Amniotic stem cell (primary cell): Measurements from ENCODE around the gene SLC44A5.
"Not testable (repeated sequence)": the region's sequence is repeated elsewhere in the genome, so short reads cannot be mapped to it uniquely, and the experiment has no call there.

Experiments used
- DNase-seq: peaks from one replicate; lab custom pipeline; 2025; lab: John Stamatoyannopoulos, UW

SLC44A5 gene

GRCh38 chr1:75449998-75450397 is 160.9 kb downstream of the SLC44A5 start:
- DNase-seq, result no peak

DNA sequence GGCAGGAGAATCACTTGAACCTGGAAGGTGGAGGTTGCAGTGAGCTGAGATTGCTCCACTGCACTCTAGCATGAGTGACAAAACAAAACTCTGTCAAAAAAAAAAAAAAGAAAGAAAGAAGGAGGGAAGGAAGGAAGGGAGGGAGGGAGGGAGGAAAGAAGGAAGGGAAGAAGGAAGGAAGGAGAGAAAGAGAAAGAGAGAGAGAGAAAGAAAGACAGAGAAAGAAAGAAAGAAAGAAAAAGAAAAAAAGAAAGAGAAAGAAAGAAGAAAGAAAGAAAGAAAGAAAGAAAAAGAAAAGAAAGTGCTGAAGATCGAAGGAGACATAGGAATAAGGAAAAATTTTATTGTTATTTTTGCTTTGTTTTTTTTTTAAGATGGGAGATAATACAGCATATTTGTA is 166.7 kb downstream of the SLC44A5 start:
- DNase-seq, result no peak

DNA sequence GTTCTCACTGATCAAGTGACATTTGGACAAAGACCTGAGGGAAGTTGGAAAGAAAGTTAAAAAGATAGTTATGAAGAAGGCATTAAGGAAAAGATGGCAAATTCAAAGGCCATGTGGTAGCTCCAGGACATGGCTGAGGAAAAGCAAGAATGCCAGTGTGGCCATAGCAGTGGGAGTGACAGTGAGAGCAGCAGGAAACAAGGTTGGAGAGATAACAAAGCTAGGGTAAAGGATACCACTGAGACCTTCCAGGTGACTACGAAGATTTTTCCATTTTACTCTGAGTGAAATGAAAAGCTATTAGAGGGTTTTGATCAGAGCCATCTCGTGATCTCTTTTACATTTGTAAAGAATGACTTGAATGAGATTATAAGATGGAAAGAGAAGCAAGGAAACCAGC is 170.6 kb downstream of the SLC44A5 start:
- no peak for DNase-seq

DNA sequence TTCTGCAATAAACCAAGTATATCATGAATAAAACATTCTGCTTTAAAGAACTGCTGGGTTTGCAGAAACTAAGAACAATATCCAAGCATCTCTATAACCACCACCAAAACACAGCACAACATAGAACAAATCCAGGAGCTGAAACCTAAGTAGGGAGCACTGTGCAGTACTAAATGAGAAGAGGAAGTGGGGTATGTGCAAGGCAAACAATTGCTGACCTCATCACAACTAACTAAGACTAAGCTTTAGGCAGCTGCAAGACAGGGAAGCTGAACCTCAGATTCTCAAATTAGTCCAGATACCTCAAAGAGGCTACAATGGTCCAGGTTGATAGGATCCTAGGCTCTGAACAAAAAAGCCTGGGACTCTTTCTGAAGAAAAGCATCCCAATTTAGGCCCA is 172.6 kb downstream of the SLC44A5 start:
- DNase-seq, result no peak

DNA sequence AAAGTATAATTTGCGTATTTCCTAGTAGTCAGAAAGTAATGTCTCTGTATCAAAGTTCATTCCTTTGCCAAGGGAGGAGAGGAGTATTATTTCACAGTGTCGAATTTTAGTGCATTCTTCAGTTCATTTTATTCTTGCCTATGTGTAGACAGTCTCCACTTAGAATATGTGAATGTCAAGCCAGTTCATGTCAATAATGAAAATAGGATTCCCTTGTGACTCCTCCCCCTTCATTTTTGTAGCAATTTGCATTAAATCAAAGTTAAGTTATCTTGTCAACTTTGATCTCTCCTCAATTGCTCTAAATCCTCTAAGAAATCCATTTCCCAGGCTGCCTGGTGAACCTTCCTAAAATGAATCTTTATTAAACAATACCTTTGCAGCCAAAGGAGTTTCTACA is 179.1 kb downstream of the SLC44A5 start:
- DNase-seq, result no peak

DNA sequence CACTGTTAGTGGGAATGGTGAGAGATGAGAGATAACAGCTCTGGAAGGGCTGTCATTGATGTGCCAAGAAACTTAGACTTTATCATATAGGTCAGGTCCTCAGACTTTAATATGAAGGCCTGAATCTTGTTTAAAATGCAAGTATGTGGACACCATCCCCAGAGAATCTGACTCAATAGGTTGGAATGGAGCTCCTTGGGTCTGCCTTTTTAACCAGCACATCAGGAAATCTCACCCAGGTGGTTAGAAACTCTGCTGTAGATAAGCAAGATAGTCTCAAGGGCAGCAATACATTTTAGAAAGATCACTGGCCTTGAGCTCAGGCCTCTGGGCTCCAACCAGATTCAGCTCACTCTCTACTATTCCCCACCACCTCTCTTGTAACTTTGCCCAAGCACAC is 180.4 kb downstream of the SLC44A5 start:
- DNase-seq, result no peak

DNA sequence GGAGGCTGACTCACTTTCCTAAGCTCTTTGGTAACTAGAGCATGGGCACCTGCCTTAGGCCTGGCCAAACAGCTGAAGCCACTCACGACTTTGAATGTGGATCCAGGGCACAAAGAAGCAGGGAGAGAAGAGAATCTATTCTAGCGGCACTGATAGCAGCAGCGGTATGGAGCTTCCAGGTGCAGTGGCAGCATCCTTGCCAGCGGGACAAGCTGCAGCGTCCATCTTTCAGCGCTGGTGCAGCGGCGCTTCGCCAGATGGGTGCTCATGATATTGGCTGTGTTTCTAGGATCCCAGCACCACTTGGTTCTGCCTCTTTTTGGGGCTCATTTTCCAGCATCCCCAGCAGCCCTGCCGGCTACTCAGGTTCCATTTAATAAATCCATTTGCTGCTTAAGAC is 184.2 kb downstream of the SLC44A5 start:
- DNase-seq, result no peak

GRCh38 chr1:75425001-75425650 is 185.8 kb downstream of the SLC44A5 start:
- DNase-seq, result no peak

GRCh38 chr1:75423616-75424015 is 187.3 kb downstream of the SLC44A5 start:
- no peak for DNase-seq

- DNase-seq, result no peak
Measured at GRCh38 chr1:75423136-75423535, 187.8 kb downstream of the SLC44A5 start.

DNA sequence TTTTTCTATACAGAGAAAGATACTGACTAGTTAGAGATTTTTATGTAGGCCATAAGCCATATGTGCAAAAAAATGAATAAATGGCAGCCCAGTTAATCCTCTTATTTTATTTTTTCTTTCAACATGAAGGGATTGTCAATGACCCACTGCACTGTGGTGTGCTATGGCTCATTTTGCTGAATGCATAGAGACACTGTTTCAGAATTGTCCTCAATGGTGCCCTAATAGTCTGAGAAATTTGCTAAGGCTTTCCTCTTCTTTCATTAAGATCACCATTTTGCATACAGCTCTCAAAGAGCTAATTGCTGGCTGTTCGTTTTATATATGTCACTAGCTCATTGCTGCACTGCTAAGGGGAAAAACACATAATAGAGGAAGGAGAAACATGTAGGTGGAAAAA is 189.5 kb downstream of the SLC44A5 start:
- DNase-seq, result no peak

DNA sequence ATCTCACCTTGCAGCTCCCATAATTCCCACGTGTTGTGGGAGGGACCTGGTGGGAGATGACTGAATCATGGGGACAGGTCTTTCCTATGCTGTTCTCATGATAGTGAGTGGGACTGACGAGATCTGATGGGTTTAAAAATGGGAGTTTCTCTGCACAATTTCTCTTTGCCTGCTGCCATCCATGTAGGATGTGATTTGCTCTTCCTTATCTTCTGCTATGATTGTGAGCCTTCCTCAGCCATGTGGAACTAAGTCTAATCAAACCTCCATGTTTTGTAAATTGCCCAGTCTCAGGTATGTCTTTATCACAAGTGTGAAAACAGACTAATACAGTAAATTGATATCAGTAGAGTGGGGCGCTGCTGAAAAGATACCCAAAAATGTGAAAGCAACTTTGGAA is 195.7 kb downstream of the SLC44A5 start:
- DNase-seq, result no peak

GRCh38 chr1:75412616-75413015 is 198.3 kb downstream of the SLC44A5 start:
- DNase-seq, result no peak

- DNase-seq, result not testable (repeated sequence)
Measured at GRCh38 chr1:75404681-75405080, 206.2 kb downstream of the SLC44A5 start.

DNA sequence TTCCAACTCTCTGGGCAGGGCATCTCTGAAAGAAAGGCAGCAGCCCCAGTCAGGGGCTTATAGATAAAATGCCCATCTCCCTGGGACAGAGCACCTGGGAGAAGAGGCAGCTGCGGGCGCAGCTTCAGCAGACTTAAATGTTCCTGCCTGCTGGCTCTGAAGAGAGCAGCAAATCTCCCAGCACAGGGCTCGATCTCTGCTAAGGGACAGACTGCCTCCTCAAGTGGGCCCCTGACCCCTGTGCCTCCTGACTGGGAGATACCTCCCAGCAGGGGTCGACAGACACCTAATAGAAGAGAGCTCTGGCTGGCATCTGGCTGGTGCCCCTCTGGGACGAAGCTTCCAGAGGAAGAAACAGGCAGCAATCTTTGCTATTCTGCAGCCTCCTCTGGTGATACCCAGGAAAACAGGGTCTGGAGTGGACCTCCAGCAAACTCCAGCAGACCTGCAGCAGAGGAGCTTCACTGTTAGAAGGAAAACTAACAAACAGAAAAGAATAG is 207.7 kb downstream of the SLC44A5 start:
- not testable (repeated sequence) for DNase-seq

GRCh38 chr1:75400716-75401115 is 210.2 kb downstream of the SLC44A5 start:
- DNase-seq, result no peak

DNA sequence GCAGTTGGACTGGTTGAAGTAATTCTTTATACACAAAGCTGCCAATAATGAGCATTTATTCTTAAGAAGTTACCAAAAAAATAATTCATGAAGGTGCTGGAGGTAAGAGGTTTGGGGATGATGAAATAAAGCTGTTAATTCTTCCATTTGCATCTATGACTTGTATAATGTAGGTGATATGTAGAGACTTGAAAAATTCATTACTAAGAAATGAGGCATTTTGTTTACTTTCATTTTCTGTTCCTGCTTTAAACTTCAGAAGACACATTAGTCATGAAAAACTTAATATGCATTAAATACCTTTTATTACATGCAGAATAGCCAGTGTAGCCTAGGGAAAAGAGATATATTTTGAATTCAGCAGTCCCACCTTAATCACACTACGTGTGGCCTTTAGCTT is 214.2 kb downstream of the SLC44A5 start:
- DNase-seq, result no peak

- no peak for DNase-seq
Measured at GRCh38 chr1:75396260-75396659, 214.7 kb downstream of the SLC44A5 start.

- DNase-seq, result no peak
Measured at GRCh38 chr1:75394386-75395139, 216.4 kb downstream of the SLC44A5 start.

DNA sequence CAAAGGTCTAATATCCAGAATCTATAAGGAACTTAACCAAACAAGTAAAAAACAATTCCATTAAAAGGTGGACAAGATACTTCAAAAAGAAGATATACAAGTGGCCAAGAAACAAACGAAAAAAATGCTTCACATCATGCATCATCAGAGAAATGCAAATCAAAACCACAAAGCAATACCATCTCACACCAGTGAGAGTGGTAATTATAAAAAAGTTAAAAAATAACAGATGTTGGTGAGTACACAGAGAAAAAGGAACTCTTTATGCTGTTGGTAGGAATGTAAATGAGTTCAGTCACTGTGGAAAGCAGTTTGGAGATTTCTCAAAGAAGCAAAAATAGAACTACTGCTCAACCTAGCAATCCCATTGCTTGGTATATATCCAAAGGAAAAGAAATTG is 218.6 kb downstream of the SLC44A5 start:
- no peak for DNase-seq

DNA sequence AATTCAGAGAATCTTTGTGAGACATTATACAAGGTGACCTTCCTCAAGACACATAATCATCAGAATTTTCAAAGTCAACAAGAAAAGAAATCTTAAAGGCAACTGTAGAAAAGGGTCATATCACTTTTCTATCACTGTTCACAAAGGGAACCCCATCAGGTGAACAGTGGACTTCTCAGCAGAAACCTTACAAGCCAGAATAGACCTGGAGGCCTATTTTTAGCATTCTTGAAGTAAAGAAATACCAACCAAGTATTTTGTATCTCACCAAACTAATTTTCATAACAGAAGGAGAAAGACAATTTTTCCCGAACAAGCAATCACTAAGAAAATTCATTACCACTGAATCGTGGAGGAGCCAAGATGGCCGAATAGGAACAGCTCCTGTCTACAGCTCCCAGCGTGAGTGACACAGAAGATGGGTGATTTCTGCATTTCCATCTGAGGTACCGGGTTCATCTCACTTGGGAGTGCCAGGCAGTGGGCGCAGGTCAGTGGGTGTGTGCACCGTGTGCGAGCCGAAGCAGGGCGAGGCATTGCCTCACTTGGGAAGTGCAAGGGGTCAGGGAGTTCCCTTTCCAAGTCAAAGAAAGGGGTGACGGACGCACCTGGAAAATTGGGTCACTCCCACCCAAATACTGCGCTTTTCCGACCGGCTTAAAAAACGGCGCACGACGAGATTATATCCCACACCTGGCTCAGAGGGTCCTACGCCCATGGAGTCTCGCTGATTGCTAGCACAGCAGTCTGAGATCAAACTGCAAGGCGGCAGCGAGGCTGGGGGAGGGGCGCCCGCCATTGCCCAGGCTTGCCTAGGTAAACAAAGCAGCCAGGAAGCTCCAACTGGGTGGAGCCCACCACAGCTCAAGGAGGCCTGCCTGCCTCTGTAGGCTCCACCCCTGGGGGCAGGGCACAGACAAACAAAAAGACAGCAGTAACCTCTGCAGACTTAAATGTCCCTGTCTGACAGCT is 235.2 kb downstream of the SLC44A5 start:
- not testable (repeated sequence) for DNase-seq

GRCh38 chr1:75373542-75374159 is 237.3 kb downstream of the SLC44A5 start:
- DNase-seq, result no peak
